NCI-H1694 treated with DMSO at 0.1 percent for 48 hours (cell line): ENCODE results near the gene UBAC2.
"Not testable (repeated sequence)": the region's sequence is repeated elsewhere in the genome, so short reads cannot be mapped to it uniquely, and the experiment has no call there.

Source experiments
- DNase-seq: peaks from one replicate; lab custom pipeline; 2025; lab: John Stamatoyannopoulos, UW

UBAC2 gene

GRCh38 chr13:99379856-99380801 lies 179.5 kb downstream of the UBAC2 start:
- no peak for DNase-seq

GRCh38 chr13:99380921-99381645 lies 180.4 kb downstream of the UBAC2 start:
- no peak for DNase-seq

DNA sequence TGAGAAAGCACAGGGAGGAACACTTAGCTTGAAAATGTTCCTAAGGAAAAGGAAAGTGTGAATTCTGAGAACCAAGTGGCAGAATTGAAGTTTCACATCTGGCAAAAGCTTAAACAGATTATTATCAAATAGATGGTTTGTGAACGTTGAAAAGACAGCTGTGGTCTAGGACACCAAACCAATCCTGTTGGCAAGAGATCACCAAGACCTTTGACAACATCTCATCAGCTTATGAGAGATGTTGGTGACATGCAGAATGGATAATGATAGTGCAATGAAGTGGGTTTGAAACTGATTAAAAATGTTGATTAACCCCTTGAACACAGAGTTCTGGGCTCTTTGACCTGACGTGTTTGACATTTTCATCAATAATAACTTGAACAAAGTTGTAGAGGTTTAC lies 181.1 kb downstream of the UBAC2 start:
- DNase-seq: no peak

GRCh38 chr13:99382428-99383133 lies 181.9 kb downstream of the UBAC2 start:
- DNase-seq: no peak

DNA sequence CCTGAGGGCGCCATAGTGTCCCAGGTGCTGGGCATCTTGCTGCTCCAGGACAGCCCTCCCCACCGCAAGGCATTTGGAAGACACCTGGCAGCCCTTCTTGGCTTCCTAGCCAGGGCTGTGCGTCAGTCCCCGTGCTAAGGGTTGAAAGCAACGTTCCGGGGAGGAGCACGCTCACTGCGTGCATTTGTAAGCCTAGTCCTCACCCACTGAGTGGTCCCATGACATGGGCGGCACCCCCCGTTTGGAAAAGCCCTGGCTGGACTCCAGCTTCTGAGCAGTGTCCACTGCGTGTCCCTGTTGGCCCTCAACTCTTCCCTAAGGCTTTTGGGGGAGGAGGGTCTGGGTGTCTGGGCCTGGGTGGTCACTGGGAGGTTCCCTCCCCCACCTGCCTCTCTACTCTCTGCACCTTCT lies 182.9 kb downstream of the UBAC2 start:
- DNase-seq: no peak

- no peak for DNase-seq
Observed at GRCh38 chr13:99383946-99384345, 183.3 kb downstream of the UBAC2 start.

DNA sequence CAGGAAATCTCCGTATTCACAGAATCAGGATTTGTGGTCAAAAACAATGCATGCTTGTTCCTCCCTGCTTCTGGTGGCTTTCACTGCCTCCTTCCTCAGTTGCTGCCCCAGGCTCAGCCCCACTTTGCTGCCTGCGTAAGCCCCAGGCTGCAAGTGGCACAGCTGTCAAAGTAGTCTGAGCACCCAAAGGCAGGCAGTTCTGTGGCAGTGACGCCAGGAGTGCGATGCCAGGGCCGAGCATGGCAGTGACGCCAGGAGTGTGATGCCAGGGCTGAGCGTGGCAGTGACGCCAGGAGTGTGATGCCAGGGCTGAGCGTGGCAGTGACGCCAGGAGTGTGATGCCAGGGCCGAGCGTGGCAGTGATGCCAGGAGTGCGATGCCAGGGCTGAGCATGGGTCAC lies 183.8 kb downstream of the UBAC2 start:
- no peak for DNase-seq

DNA sequence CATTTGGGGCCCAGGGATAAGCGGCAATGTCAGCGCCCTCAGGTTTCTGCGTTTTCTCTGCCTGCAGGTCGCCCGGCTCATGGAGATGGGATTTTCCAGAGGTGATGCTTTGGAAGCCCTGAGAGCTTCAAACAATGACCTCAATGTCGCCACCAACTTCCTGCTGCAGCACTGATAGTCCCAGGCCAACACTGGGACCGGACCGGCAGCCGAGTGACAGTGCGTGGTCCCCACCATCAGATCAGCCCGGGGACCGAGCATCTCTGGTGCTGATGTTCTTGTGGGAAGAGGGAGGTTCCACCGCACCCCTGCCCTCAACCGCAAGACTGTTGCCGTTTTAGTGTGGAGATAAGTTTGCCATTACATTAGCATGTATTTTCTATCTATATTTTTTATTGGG lies 184.5 kb downstream of the UBAC2 start:
- DNase-seq: no peak

GRCh38 chr13:99385940-99386339 lies 185.3 kb downstream of the UBAC2 start:
- DNase-seq: no peak

DNA sequence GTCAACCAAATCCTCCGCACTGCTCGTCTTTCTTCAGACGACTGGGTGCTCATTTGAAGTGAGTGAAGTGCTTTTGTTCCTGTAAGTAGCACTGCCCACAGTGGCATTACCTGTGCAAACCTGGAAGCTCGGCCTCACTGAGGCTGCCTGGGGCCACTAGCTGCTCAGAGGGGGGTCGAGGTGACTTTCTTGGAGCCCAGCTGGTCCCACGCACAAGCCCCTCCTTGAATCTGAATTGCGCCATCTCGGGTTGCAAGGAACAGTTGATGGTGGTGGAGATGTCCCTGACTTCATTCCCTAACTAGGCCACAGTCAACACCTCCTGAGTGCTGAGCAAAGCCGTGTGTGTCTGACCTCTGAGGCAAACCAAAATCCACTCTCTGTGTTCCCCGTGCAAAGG lies 185.8 kb downstream of the UBAC2 start:
- DNase-seq: no peak

GRCh38 chr13:99386911-99387788 lies 186.5 kb downstream of the UBAC2 start:
- peak; percentile 2 for DNase-seq

DNA sequence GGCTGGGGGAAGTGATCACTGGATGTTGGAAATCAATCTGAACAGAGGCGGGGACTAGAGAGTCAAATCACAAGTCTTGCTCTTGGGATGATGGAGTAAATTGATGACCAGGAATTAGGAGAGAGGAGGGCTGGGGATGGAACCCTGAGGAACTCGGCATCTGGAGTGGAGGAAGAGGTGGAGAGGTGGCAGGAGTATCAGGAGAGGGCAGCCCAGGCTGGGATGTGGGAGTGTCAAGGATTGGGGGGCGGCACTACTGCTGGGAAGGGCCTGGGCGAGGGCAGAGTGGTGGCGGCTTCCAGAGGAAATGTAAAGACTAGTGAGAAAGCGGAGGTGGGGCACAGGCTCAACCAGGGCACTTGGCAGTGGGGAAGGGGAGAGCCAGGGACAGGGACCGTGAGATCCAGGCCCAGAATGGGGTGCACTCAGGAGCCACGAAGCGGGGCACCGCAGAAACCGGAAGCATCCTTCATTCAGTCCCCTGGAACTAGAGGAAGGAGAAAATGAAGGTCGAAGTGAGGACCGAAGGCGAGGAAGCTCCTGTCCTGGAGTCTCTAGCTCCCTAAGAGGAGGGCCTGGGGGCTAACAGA lies 187.8 kb downstream of the UBAC2 start:
- no peak for DNase-seq

DNA sequence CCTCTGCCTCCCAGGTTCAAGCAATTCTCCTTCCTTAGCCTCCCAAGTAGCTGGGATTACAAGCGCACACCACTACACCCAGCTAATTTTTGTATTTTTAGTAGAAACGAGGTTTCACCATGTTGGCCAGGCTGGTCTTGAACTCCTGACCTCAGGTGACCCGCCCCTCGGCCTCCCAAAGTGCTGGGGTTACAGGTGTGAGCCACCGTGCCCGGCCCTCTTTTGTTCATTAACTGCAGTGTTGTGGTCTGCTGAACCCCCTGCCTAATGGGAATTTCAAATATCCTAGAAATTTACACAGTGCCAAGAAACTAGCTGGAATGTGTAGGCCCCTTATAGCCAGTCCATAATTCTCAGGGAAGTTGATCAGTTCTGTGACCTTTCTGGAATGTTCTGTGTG lies 188.4 kb downstream of the UBAC2 start:
- DNase-seq: not testable (repeated sequence)

GRCh38 chr13:99389520-99390304 lies 189.1 kb downstream of the UBAC2 start:
- no peak for DNase-seq

DNA sequence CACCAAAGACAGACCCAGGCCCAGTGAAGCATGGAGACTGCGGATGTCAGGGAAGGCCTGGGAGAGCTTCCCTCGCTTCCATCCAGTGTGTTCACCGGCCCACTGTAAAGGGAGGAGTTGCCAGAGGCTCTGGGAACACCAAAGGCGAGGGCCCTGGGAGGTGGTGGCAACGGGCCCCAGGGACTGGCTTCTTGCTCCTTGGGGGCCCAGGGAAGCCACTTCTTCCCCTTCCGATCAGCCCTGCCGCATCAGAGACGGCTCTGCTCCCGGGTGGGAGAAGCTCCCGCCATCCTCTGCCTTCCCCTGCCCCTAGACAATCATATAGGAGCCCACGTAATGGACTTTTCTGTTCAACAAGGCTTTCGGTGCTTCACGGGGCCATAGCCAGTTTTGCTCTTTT lies 189.9 kb downstream of the UBAC2 start:
- no peak for DNase-seq

GRCh38 chr13:99391781-99392469 lies 191.3 kb downstream of the UBAC2 start:
- no peak for DNase-seq

DNA sequence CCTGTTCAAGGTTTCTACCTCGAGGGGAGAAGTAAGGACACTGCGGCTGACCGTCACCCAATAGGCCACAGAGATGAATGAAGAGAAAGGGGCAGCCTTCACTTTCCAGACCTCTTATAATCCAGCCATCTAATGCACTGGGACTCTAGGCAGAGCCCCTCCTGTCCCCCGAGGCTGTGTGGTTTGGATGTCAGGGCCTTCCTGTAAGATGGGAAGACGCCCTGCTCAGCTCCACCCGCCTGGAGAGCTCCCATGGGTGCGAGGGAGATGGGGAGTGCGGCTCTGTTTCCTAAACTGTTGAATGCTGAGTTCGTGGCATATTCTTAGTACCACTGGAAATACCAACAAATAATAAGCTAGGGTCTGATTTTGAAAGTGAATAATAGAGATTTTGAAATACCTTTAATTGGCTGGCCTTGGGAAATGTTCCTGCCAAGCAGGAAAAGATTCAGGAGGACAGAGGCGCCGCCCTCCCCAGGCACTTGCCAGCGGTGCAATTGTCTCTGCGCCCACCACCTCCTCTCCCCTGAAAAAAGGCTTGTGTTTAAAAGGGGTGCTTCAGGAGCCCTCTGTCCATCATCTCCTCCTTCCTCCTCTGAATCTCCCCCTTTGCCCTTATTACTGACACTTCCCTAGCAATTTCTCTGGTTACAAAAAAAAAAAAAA lies 191.9 kb downstream of the UBAC2 start:
- DNase-seq: no peak

DNA sequence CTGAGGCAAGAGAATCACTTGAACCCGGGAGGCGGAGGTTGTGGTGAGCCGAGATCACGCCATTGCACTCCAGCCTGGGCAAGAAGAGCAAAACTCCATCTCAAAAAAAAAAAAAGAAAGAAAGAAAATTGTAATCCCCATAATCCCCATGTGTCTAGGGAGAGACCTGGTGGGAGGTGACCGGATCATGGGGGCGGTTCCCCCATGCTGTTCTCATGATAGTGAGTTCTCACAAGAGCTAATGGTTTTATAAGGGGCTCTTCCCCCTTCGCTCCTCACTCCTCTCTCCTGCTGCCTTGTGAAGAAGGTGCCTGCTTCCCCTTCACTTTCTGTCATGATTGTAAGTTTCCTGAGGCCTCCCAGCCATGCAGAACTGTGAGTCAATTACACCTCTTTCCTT lies 192.7 kb downstream of the UBAC2 start:
- not testable (repeated sequence) for DNase-seq
